HG02852 (cell line): Measurements from ENCODE around the gene CTNNB1.

Source experiments
- ATAC-seq: cut with Tn5 transposase; IDR thresholded peaks from one replicate; pipeline ENCODE4 v1.9.1; 2021; ENCODE audit warnings: mild to moderate bottlenecking, moderate library complexity; ENCODE audit not compliant: unreplicated experiment

The CTNNB1 gene

DNA sequence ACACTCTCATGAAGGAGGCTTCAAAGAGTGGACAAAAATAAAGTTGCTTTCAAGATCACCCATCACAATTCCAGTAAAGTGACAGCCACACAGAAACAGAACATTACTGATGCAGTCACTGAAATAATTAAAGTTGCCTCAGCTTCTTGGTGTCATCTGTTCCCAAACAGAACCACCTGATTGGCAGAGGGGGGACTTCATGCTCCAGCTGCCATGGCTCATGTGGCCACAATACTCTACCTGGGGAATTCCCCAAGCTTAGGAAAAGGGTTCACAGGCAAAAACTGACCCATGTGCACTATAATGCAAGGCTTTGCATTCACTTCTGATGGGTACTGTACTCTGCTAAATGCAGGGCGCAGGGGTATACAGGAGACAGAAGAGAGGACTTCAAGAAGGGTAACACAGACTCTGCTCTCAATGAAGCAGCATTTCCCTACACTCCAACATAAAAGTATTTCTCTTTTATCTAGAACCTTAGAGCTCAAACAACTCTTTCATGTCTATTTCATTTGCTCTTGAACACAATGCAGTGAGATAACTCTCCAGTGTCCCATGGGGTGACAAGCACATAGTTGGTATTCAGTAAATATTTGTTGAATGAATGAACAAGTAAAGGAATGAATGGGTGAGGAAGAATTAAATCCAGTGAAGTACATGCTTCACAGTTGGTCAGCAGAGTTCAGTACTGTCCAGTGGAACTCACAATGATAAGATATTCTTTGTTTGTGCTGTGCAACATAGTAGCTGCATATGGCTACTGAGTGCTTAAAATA is 8.6 kb upstream of the CTNNB1 start:
- peak; percentile 57 for ATAC-seq

DNA sequence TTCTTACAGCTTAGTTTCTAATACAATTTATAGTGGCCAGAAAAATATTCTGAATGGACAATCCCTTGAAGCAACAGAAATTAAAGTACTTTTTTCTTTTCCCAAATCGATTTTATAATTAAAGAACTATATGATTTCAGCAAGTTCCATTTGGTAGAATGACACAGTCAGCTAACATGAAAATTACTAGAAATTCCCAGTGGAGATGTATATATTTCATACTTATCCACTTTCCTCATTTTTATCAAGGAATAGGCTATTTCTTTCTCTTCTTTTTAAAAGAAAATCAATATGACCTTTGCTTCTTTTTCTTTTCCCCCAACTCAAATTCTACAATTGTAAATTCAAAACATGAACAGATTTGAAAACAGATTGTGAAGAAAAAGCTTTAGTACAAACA is 6.4 kb upstream of the CTNNB1 start:
- no peak for ATAC-seq

DNA sequence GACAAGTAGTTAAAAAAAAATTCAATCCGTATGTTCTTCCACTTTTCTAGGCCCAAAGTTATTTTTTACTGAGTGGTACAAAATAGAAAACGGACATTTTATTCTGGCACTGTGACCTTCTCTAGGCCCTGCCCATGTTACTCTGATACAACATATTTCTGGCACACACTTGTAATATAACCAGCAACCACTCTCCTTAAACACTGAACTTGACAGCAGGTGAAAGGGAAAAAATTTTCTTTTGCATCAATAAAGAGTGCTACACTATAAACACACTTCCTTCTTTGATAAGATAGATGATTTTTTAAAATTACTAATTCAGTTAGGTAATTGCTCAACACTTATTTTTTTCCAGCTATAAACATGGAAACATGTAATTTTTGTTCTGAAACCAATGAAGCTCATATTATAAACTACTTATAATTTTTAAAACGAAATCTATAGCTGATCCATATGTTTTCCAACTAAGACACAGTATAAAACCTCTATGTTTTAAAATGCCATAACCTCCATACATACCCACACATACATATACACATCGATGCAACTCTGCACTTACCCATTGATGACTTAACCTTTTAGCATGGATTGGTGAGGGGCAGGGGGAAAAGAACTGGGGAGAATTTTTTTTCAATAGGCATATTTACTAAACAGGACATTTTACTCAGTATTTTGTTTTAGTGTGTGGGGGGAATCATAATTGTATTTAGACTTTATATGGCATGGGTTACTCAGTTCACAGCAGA is 5.3 kb upstream of the CTNNB1 start:
- no peak for ATAC-seq

DNA sequence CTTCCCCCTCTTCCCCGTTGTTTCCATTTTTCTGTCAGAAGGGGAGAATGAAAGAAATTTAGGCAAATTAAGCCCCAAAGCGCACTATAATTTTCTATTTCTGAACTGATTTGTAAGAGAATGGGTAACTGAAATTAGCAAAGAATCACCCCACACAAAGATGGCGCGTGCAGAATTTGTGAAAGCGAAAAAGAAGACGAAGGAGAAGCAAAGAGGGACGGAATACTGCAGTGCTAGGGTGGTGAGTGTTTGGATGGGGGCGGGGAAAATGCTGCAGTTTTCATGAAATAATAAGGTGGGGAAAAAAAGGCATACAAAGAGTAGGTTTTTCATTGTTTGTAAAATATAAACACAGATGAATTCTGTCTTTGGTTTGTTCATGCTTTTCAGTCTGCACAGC is 4.6 kb upstream of the CTNNB1 start:
- ATAC-seq = no peak

DNA sequence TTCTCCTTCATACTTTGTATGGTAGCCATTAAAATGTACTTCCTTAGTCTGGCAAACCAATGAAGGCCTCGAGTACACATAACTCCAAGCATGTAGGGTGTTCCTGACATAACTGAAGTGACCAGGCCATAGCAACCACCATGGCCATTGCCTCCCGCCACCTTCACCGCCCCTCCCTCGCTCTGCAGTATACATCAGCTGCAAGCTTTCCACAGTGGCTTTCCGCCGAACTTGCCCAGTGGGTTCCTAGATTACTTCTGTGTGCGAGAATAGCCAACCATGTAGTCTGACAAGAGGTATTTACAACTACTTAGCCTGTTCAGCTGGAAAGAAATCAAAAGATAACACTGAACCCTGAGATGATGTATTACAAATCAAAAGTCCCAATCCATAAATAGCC is 3.4 kb upstream of the CTNNB1 start:
- no peak for ATAC-seq

DNA sequence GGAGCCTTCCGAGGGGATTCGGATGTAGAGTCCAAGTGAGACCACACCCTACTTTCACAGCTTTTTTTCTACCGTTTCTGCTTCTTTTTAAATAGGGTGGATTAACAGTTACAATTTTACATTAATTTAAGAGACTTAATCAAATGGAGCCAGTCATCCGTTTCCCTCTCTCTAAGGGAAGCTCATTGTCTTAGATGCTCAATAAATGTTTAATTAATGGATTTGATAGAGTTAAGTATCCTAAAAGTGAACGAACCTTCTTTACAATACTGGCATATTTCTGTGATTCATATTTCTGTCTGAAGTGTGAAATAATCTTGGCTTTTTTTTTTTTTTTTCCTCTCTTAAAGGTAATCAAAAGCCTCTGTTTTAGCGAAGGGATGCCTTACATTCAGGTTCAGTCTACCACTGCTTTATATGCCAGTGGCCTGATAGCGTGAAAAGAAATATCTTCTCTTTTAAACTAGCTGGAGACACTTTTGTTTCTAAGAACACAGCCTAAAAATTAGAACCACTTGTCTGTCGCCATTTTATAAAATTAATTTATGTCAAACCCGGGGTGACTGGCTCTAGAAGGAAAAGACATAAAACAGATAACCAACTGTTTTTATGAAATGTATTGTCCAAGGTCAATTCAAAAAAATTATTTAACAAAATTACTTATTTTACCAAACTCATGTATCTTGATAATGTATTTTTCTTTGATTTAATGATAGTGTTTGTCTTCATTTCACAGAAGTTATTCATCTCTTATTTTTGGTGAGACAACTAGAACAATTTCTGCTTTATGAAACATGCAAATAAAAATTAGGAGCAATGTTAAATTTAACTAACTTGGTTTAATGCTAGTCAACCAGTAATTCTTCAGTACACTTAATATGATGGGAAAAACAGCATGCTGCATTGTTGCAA is 2.5 kb upstream of the CTNNB1 start:
- no peak for ATAC-seq

DNA sequence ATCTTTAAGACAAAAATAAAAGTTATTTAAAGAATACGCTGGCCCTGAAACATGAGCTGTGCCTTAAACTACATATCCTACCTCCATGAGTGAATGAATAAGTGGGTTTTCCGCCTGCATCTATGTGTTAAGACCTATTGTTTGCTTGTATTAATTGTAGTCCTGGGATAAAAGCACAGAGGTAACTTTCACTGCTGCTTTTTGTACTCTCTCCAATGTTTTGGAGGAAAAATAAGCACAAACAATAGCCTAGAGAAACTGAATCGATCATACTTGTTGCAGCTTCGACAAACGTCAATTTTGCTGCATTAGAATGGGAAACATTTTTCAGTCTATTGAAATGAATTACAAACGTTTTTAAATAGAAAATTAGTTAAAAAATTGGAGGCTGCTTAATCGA is 1.3 kb upstream of the CTNNB1 start:
- ATAC-seq = no peak

DNA sequence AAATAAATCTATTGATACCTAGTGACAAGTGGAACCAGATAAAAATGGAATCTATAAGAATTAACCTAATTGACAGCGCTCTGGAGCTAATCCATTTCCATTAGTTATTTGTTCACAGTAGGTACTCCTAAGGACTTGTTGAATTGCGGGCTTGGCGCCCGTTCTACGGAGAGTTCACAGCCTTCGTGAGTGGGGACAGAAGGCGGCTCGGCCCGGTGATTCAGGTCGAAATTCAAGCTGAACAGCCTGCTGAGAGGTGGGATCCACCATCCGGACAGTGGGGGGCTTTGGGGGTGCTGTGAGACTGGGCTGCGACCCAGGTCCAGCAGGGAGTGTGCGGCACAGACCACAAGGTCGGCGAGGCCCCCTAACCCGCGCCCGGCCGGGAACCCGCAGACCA is 779 bp upstream of the CTNNB1 start:
- peak; percentile 0 for ATAC-seq

DNA sequence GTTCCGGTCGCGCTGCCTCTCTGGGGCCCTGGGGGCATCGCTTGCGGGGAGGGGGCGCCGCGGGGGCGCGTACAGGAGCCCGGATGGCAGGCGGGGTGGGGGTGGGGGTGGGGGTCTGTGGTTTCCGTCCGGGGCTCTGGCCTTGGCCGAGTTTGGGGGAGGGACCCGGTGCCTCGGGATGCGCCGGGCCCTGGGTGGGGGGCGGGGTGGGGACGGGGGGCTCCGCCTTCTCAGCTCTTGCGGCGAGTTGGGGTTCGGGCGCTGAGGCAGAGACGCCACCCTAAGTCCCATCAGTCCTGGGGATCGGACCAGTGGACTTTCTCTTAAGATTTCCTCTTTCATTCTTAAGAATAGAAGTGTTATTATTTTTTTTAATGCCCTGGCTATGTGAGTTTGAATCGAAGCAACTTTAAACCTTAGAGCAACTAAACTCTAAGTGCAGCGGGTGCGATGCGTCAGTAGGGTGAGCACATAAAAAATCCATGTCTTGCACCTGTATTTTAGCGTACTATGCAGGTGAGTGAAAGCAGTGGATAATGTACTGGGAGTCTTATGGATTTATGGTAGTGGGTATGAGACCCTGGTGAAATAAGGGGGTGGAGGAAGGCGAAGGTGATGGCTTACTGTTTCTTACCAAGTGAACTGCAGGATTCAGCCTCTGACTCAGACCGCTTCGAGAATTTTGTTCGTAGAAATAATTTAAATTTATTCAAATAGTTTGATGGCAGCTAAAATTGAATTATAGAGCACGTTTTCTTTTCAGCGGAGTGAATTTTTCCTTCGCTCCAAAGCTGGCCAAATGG is 762 bp downstream of the CTNNB1 start:
- ATAC-seq = peak; percentile 20

DNA sequence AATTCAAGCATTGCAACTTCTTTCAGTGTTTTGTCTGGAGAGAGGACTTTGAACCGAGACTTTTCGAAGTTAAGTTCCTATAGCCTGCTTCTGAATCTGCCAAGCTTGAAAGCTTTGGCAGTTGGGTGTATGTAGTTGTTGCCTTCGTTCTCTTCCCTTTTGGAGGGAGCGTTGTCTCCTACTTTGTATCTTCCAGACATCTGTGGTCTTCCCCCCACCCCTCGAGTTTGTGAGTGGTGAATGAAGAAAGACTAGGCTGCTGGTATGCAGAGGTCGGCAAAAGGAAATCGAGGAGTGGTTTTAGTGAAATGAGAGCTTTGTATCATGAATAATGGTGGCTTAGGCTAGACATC is 1.3 kb downstream of the CTNNB1 start:
- ATAC-seq = no peak

DNA sequence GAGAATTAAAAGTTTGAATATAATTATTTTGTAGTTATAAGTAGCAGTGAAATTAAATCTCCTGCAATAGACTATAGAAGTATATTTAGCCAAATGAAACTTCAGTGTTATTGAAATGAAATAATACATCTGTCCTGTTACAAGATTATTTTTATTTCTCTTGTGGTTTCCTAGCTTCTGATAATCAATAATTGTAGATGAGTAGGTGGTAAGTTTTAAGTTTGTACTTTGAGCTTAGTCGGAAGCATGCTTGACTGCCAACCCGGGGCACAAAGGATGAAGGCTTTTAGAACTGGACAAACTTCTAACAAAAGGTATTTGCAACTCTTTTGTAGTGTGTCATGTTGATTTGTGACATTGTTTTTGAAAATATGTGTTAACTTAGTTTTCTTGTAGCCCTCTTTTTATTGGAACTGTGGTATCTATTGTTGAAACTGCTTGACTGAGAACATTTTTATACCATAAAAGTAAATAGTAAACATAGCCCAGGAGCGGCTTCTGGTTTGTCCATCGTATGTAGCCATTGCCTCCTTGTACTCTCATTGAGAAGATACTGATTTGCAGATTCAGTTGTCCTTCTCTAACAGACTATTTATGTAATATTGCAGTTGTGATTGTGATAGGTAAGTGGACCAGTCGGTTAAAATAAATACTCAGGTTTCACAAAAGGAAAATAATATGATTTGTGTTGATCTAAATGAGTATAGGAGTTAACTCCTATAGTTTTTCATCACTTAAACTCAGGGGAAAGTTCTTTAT is 2.9 kb downstream of the CTNNB1 start:
- no peak for ATAC-seq

DNA sequence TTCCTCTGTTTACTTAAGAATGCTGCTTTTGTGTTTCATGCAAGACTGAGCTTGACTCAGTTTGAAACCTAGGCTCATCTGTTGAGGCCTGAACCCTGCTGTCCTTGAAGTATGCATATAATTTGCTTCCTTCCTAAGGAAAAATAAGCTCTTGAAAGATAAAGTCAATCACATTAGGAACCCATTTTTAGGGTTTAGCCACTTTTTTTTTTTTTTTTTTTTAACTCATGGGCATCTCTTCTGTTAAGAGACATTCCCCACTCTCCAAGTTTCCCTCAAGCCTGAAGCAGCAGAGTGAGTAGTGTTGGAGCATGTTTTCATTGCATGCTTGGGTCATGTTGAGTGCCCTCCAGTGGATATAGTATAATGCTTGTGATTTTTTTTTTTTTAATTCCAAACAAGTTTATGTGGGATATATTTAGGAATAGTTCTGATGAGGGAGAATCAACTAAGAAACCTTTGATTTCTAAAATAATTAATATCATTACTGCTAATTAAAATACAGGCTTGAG is 3.6 kb downstream of the CTNNB1 start:
- ATAC-seq = no peak

DNA sequence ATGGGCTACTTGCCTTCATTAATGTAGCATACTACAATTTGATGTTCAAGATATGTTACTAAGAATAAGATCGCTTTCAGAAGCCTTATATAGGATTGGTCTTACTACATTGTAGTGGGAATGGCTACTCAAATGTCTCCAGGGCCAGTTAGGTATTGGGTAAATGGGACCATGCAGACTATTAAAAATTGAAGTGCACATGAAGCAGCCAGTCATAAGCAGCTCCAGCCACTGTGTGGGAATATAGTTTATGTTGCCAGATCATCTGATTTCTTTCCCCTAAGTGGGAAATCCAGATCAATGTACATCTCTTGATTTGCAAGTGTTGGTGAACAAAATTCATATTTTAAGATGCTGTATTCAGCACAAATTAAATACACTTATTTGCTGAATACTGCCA is 5.1 kb downstream of the CTNNB1 start:
- no peak for ATAC-seq

DNA sequence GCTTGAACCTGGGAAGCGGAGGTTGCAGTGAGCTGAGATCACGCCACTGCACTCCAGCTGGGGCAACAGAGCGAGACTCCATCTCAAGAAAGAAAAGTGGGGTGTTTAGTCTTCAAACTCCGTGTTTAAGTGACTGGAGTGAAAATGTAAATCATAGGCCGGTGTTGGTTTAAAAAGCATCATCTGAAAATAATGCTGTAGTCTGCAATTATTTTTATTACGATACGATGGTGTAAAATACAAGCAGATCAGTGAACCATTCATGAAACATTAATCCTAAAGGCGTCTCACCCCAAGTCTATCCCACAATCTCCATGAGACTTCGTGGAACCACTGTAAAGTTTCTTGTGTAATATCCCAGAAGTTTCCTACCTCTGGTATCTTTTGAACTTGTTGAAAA is 6.3 kb downstream of the CTNNB1 start:
- ATAC-seq = no peak

DNA sequence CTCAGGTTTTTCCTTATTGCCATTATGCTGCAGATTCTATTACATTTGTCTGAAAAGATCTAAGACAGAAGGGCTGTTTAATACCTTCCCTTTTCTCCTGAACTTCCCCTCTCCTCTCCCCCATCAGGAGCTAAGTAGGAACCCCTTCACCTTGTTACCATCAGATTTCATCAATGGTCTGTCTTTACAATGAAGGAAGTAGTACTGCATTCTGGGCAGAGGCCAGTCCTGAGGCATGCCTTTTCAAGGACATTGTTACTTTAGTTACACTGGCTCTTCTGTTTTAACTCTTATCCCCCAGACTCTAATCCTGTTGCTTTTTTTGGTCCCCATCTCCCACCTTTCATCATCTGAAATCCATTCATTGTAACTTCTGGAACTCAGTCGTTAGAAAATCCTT is 8.1 kb downstream of the CTNNB1 start:
- ATAC-seq = no peak

DNA sequence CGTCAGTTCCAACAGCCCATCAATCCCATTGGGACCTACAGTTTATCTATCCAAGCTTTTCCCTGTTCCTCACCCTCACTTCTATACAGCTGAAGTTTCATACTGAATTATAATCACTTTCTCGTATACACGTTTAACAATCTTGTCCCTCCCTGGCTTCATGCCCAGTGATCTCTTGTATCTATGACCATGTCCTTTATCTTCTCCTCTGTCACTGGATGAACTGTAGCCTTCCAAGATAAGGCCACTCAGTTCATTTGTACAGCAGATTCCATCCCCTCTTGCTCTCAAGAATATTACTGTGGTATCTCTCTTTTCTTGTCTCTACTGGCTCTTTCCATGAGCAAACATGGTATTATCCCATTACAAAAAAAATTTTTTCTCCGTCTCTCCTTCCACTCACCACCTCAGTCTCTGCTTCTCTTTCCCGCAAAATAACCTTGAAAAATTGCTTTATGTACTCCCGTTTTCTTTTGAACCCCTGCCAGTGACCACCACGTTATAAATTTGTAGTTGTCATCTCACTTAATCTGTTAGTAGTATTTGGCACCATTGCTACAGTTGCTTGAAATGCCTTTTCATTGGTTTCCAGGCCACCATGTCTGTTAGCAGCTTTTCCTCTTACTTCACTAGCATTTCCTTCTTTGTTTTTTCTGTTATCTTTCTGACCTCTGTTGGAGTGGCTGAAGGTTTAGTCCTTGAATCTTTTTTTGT is 9.4 kb downstream of the CTNNB1 start:
- ATAC-seq = no peak

DNA sequence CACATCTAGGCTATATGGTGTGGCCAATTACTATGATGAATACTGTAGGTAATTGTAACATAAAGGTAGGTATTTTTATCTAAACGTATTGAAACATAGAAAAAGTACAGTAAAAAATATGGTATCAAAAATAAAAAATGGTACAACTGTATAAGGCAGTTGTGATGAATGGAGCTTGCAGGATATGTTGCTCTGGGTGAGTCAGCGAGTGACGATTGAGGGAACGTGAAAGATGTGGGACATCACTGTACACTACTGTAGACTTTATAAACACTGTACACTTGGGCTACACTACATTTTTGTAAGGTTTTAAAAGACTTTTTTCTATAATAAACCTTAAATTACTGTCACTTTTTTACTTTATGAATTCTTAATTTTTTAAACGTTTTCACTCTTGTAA is 10.3 kb downstream of the CTNNB1 start:
- no peak for ATAC-seq

DNA sequence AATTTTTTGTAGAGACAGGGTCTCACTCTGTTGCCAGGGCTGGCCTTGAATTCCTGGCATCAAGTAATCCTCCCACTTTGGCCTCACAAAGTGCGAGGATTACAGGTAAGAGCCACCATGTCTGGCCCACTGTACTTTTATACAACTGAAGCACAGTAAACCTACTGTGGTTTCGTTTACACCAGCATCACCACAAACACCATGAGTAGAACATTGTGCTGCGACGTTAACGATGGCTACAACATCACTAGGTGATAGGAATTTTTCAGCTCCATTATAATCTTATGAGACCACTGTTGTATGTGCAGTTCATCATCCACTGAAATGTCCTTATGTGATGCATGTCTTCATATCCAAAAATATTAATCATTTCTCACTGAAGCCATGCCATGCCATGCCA is 11.7 kb downstream of the CTNNB1 start:
- ATAC-seq = no peak

DNA sequence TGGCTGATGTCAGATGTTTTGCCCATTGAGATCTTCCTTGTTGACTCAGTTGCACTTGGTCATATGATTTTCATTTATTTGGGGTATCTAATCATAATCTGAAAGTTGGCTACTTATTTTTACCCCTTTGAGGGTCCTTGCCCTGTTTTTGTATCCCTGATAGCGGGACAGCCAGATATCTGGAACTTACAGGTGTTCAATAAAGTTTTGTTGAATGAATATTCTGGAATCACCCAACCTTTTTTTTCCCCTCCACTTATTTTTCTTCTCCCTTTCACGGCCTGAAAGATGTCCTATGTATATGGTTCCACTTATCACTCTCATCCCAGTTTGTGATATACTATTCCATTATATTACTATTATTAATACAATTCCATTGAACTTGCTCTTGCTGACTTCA is 12.8 kb downstream of the CTNNB1 start:
- ATAC-seq = no peak
